Aorta (tissue), 5 donors: ENCODE measurements around the gene SERPINF2. TPM values are rescaled to one million over a fixed set of nuclear protein-coding genes. Genes with fewer than 3 reads are reported as not detected.

Experiments
- ATAC-seq: fragments of 200-7000 bp; cut with Tn5 transposase; one replicate; pipeline ENCODE4 v1.9.1; 2022; ENCODE audit warnings: moderate library complexity; ENCODE audit not compliant: low FRiP score
- DNase-seq, 2 donors: peaks; one replicate each; pipeline ENCODE4 v3.0.0-alpha.2; 2020
- H3K27ac ChIP-seq, 2 donors: one replicate each; pipeline ENCODE4 v1.5.1; 2013; ENCODE audit warnings: low read length in 2 of 2, mild to moderate bottlenecking in 2 of 2, moderate library complexity in 2 of 2, control low read depth in 1 of 2, inconsistent platforms in 1 of 2, low read depth in 1 of 2
- H3K27me3 ChIP-seq, 2 donors: one replicate each; pipeline ENCODE4 v1.6.1; 2013; ENCODE audit warnings: control low read depth in 1 of 2, low read length in 1 of 2, mild to moderate bottlenecking in 1 of 2, moderate library complexity in 1 of 2; ENCODE audit not compliant: insufficient read depth in 2 of 2, control insufficient read depth in 1 of 2
- H3K36me3 ChIP-seq, 2 donors: one replicate each; pipeline ENCODE4 v1.6.1; 2013; ENCODE audit warnings: control low read depth in 1 of 2, low read length in 1 of 2, mild to moderate bottlenecking in 1 of 2; ENCODE audit not compliant: insufficient read depth in 2 of 2, control insufficient read depth in 1 of 2
- H3K4me1 ChIP-seq, 2 donors: one replicate each; pipeline ENCODE4 v1.6.1; 2013; ENCODE audit warnings: low read length in 2 of 2, control low read depth in 1 of 2, mild to moderate bottlenecking in 1 of 2, moderate library complexity in 1 of 2; ENCODE audit not compliant: insufficient read depth in 2 of 2, control insufficient read depth in 1 of 2
- H3K4me3 ChIP-seq, 2 donors: one replicate each; pipeline ENCODE4 v1.5.1; 2013; ENCODE audit warnings: low read length in 2 of 2, control low read depth in 1 of 2, mild to moderate bottlenecking in 1 of 2
- H3K9me3 ChIP-seq: one replicate; pipeline ENCODE4 v1.6.1; 2013; ENCODE audit warnings: mild to moderate bottlenecking, low read length; ENCODE audit not compliant: control insufficient read depth
- WGBS, 2 donors: extraction: QIAGEN DNeasy Blood & Tissue Kit; methylation state at CpG; one replicate each; pipeline ENCODE4 v1.1.7; 2013; 5-methylcytosine and 5-hydroxymethylcytosine counted together
- intact Hi-C, 2 donors: fragments of 100-400 bp; cut with DNase I; formaldehyde crosslinking; loops; one replicate each; pipeline versions ENCODE4 v1.14.2 to v1.15.0; 2022
- polyA plus RNA-seq, 2 donors: library from polyadenylated mRNA; stranded (reverse); fragments of 200-250 nt; gene quantifications; one replicate each; pipeline ENCODE4 v1.2.3, GENCODE V29; 2013
- total RNA-seq, 2 donors: library from RNA; stranded (reverse); fragmentation: NEBNext Ultra II Directional; extraction: Animal tissue kit (Norgen Biotek cat#: 25700); gene quantifications; one replicate each; pipeline ENCODE4 v1.2.1, GENCODE V29; 2021
- donor health status: healthy with polysubstance abuse.
- donor health status: Bipolar disorder and iron deficiency.
- donor health status: DM: no; HTN: no; CAD: no.
- donor health status: DM: no; HTN: no; CAD: no.
- donor health status: DM: yes; HTN: yes; CAD: no.

SERPINF2 gene
- total and polyA plus RNA-seq, 4 donors, result 0.13 to 15.1 (median 8.0) TPM

- Histone ChIP-seq H3K27me3 (no peaks in the 10 kb centered on the region), H3K27ac (peak overlapping the region in 1 of 2 donors; percentile 96), H3K4me3 (peak overlapping the region; percentile 93 to 97), H3K36me3 (peaks cover 0 to 4% of the 10 kb centered on the region in 2 donors), H3K4me1 (no peaks in the 10 kb centered on the region), H3K9me3 (no peaks in the 10 kb centered on the region)
- 1 to 2% methylated on average over 17 to 19 of the region's 19 CpGs for WGBS, 2 donors
- intact Hi-C loops, result loop anchor here in 1 of 2 donors (5.0 kb wide), 2 partner anchors 47 to 62 kb away; no protein-coding TSS in a partner anchor
- ATAC-seq (peak; percentile 79), DNase-seq (peak; percentile 99 to 100)
Observed at GRCh38 chr17:1714427-1714979, 28.2 kb upstream of the SERPINF2 start.

GRCh38 chr17:1714980-1715802 is 27.5 kb upstream of the SERPINF2 start:
- WGBS, 2 donors, result 1% methylated on average over 21 to 32 of the region's 32 CpGs
- Histone ChIP-seq H3K36me3 (peaks cover 0 to 4% of the 10 kb centered on the region in 2 donors), H3K27ac (peak overlapping the region; percentile 96 to 99), H3K9me3 (no peaks in the 10 kb centered on the region), H3K4me3 (peak overlapping the region; percentile 93 to 97), H3K27me3 (no peaks in the 10 kb centered on the region), H3K4me1 (no peaks in the 10 kb centered on the region)
- DNase-seq, result peak; percentile 95 to 97
- intact Hi-C loops, result loop anchor here in 1 of 2 donors (5.0 kb wide), 2 partner anchors 48 to 63 kb away; no protein-coding TSS in a partner anchor
- peak; percentile 84 for ATAC-seq

GRCh38 chr17:1715803-1716075 is 26.9 kb upstream of the SERPINF2 start:
- ATAC-seq (no peak), DNase-seq (no peak)
- H3K27me3 ChIP-seq, result no peaks in the 10 kb centered on the region
- H3K4me3 ChIP-seq, result peak overlapping the region; percentile 93 to 97
- H3K4me1 ChIP-seq, result no peaks in the 10 kb centered on the region
- peaks cover 0 to 4% of the 10 kb centered on the region in 2 donors for H3K36me3 ChIP-seq
- intact Hi-C loops, result loop anchor here in 1 of 2 donors (2.0 kb wide), 2 partner anchors 113 to 139 kb away; partner anchors contain the start of gene SMYD4
- no peaks in the 10 kb centered on the region for H3K9me3 ChIP-seq
- 1% methylated on average over 14 to 23 of the region's 23 CpGs for WGBS, 2 donors
- peak overlapping the region; percentile 96 to 99 for H3K27ac ChIP-seq

GRCh38 chr17:1716076-1716911 is 26.4 kb upstream of the SERPINF2 start:
- 1% methylated on average over 66 to 70 of the region's 70 CpGs for WGBS, 2 donors
- ATAC-seq (peak; percentile 90), DNase-seq (peak; percentile 100)
- no peaks in the 10 kb centered on the region for H3K4me1 ChIP-seq
- H3K9me3 ChIP-seq, result no peaks in the 10 kb centered on the region
- H3K4me3 ChIP-seq, result peak overlapping the region; percentile 93 to 97
- peak overlapping the region; percentile 99 for H3K27ac ChIP-seq
- no peaks in the 10 kb centered on the region for H3K27me3 ChIP-seq
- H3K36me3 ChIP-seq, result peaks cover 0 to 4% of the 10 kb centered on the region in 2 donors
- intact Hi-C loops, result loop anchor here in 1 of 2 donors (2.0 kb wide), 2 partner anchors 113 to 139 kb away; partner anchors contain the start of gene SMYD4

GRCh38 chr17:1716912-1717695 is 25.6 kb upstream of the SERPINF2 start:
- ATAC-seq (peak; percentile 79), DNase-seq (peak; percentile 92 to 94)
- Histone ChIP-seq H3K9me3 (no peaks in the 10 kb centered on the region), H3K36me3 (peaks cover 0 to 4% of the 10 kb centered on the region in 2 donors), H3K27me3 (no peaks in the 10 kb centered on the region), H3K4me1 (no peaks in the 10 kb centered on the region), H3K27ac (peak overlapping the region; percentile 80 to 99), H3K4me3 (peak overlapping the region; percentile 62 to 86)
- intact Hi-C loops, result loop anchor here in 1 of 2 donors (2.0 kb wide), 2 partner anchors 112 to 140 kb away; partner anchors contain the start of gene SMYD4
- 0 to 1% methylated on average over 13 of the region's 13 CpGs for WGBS, 2 donors

GRCh38 chr17:1718362-1719165 is 24.1 kb upstream of the SERPINF2 start:
- peak overlapping the region in 1 of 2 donors; percentile 10 for H3K27ac ChIP-seq
- H3K27me3 ChIP-seq, result no peaks in the 10 kb centered on the region
- no peak for ATAC-seq
- WGBS, 2 donors, result 75 to 79% methylated on average over 19 of the region's 19 CpGs
- H3K4me3 ChIP-seq, result no peak overlapping the region
- no peaks in the 10 kb centered on the region for H3K9me3 ChIP-seq
- no peaks in the 10 kb centered on the region for H3K36me3 ChIP-seq
- intact Hi-C loops, result no loop called here
- no peak for DNase-seq
- H3K4me1 ChIP-seq, result no peaks in the 10 kb centered on the region

GRCh38 chr17:1720856-1721386 is 21.8 kb upstream of the SERPINF2 start:
- no peaks in the 10 kb centered on the region for H3K4me1 ChIP-seq
- no peak overlapping the region for H3K27ac ChIP-seq
- H3K4me3 ChIP-seq, result no peak overlapping the region
- 27 to 36% methylated on average over 11 of the region's 11 CpGs for WGBS, 2 donors
- H3K36me3 ChIP-seq, result no peaks in the 10 kb centered on the region
- DNase-seq (peak in 1 of 2 donors; percentile 67), ATAC-seq (no peak)
- intact Hi-C loops, result loop anchor here (2.0 to 10.0 kb wide), 5 partner anchors 61 to 324 kb away; partner anchors contain the start of genes OVCA2 (in 1 of the 2) and RPA1 (in 1 of the 2)
- no peaks in the 10 kb centered on the region for H3K9me3 ChIP-seq
- H3K27me3 ChIP-seq, result no peaks in the 10 kb centered on the region
